IPS-18a (cell line): ENCODE results near the gene FYCO1.

Source experiments
- H3K27ac ChIP-seq: one replicate; pipeline ENCODE4 v1.5.1; 2013; ENCODE audit warnings: low read length
- H3K27me3 ChIP-seq: one replicate; pipeline ENCODE4 v1.6.1; 2013; ENCODE audit warnings: mild to moderate bottlenecking, low read length; ENCODE audit not compliant: control insufficient read depth, insufficient read depth
- H3K36me3 ChIP-seq: one replicate; pipeline ENCODE4 v1.6.1; 2013; ENCODE audit warnings: low read depth, low read length; ENCODE audit not compliant: control insufficient read depth
- H3K4me1 ChIP-seq: one replicate; pipeline ENCODE4 v1.6.1; 2013; ENCODE audit warnings: low read depth, low read length; ENCODE audit not compliant: control insufficient read depth
- H3K4me3 ChIP-seq: one replicate; pipeline ENCODE4 v1.5.1; 2013; ENCODE audit warnings: low read length
- H3K9ac ChIP-seq: one replicate; pipeline ENCODE4 v1.6.1; 2013; ENCODE audit warnings: mild to moderate bottlenecking, low read length, moderate library complexity
- H3K9me3 ChIP-seq: one replicate; pipeline ENCODE4 v1.6.1; 2013; ENCODE audit warnings: low read depth, low read length; ENCODE audit not compliant: control insufficient read depth

FYCO1 gene

DNA sequence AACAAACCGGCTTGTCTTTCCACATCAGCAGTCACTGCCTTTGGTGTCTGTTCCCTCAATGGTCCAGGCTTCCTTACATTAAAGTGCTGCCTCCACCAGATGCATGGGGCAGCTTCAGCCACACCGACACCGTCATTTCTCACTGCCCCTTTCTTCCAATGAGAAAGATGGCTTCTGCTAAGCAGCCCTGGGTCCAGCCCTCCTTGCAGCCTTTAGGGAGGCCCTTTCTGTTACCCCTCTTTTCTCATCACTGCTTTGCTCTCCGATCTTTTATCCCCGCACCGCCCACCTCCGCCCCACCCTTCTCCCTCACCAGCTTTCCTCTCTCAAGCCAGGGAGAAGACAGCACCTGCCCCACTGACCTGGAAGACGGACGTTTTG, 80.6 kb downstream of the FYCO1 start:
- Histone ChIP-seq H3K27me3 (no peaks in the 10 kb centered on the region), H3K4me3 (no peak overlapping the region), H3K27ac (no peak overlapping the region), H3K36me3 (no peaks in the 10 kb centered on the region), H3K9me3 (no peaks in the 10 kb centered on the region), H3K4me1 (no peaks in the 10 kb centered on the region), H3K9ac (no peak overlapping the region)

DNA sequence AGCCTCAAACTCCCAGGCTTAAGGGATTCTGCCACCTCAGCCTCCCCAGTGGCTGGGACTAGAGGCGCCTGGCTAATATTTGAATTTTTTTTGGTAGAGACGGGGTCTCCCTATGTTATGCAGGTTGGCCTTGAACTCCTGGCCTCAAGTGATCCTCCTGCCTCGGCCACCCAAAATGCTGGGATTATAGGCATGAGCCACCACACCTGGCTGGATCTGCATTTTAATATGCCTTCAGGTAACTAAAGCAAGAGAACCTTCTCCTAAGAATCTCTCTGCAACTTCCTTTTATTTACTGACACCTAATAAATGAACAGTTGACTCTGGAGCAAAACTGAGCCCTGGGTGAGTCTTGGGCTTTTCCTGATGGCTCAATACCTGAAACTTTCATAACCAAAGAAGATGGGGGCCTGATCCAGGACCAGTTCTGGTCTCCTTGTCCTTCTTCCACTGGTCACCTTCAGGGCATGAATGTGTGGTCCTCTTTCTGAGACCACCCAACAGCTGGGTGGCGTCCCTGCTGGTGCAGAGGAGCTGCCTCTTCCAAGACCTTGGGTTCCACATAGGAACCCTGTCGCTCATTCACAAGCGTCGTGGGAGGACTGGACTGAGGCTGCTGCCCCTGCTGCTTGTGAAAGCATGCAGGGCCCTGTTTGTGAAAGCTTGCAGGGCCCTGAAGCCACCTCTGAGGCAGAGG, 81.1 kb downstream of the FYCO1 start:
- H3K27ac ChIP-seq: no peak overlapping the region
- no peaks in the 10 kb centered on the region for H3K36me3 ChIP-seq
- H3K9ac ChIP-seq: no peak overlapping the region
- no peaks in the 10 kb centered on the region for H3K27me3 ChIP-seq
- no peaks in the 10 kb centered on the region for H3K4me1 ChIP-seq
- H3K9me3 ChIP-seq: no peaks in the 10 kb centered on the region
- no peak overlapping the region for H3K4me3 ChIP-seq

- Histone ChIP-seq H3K4me3 (no peak overlapping the region), H3K27me3 (no peaks in the 10 kb centered on the region), H3K9ac (no peak overlapping the region), H3K9me3 (no peaks in the 10 kb centered on the region), H3K36me3 (no peaks in the 10 kb centered on the region), H3K4me1 (no peaks in the 10 kb centered on the region), H3K27ac (no peak overlapping the region)
These were observed 83.2 kb downstream of the FYCO1 start for GRCh38 chr3:45912435-45912834.

DNA sequence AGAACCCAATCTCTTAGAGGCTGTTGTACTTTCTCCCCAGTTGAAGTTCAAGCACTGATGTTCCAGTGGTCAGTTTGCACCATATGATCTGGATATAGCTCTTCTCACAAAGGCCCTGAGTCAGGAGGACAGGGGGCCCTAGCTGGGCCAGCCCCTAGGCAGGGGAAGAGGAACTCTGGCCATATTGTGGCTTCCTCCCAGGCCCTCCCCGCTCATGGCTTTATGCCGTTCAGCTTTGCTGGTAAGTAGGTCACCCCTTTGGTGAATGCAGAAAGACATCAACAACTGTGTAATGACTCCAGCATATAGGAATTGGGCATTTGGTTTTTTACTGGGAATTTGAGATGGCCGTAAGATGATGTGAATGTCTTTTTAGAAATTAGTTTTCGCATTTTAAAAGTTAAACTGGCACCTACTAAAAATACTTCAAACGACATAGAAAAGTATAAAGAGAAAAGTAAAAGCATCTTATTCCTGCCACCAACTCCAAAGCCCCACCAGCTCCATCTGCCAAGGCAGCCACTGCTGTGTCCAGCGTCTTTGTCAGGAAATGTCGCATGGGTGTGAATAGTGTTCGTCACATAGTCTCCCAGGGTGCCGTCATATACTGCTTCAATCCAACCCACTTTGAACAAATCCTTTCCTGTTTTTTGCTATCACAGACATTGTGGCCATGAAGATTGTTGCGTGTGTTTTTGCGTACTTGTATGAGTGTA, 84.0 kb downstream of the FYCO1 start:
- Histone ChIP-seq H3K27ac (no peak overlapping the region), H3K9me3 (no peaks in the 10 kb centered on the region), H3K4me1 (no peaks in the 10 kb centered on the region), H3K27me3 (no peaks in the 10 kb centered on the region), H3K4me3 (no peak overlapping the region), H3K36me3 (no peaks in the 10 kb centered on the region), H3K9ac (no peak overlapping the region)

- Histone ChIP-seq H3K27me3 (no peaks in the 10 kb centered on the region), H3K4me1 (no peaks in the 10 kb centered on the region), H3K27ac (no peak overlapping the region), H3K9ac (no peak overlapping the region), H3K9me3 (no peaks in the 10 kb centered on the region), H3K4me3 (no peak overlapping the region), H3K36me3 (no peaks in the 10 kb centered on the region)
These were observed 84.7 kb downstream of the FYCO1 start for GRCh38 chr3:45910892-45911291.

GRCh38 chr3:45909542-45909941, 86.1 kb downstream of the FYCO1 start:
- no peaks in the 10 kb centered on the region for H3K9me3 ChIP-seq
- H3K4me1 ChIP-seq: no peaks in the 10 kb centered on the region
- no peaks in the 10 kb centered on the region for H3K27me3 ChIP-seq
- H3K4me3 ChIP-seq: no peak overlapping the region
- no peaks in the 10 kb centered on the region for H3K36me3 ChIP-seq
- no peak overlapping the region for H3K9ac ChIP-seq
- H3K27ac ChIP-seq: no peak overlapping the region

DNA sequence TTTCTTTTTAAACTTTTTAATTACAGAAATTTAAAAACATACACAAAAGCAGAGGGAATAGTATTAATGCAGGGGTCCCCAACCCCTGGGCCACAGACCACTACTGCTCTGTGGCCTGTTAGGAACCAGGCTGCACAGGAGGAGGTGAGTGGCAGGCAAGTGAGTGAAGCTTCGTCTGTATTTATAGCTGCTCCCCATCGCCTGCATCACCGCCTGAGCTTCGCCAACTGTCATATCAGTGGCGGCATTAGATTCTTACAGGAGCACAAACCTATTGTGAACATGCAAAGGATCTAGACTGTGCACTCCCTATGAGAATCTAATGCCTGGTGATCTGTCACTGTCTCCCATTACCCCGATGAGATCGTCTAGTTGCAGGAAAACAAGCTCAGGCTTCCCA, 86.9 kb downstream of the FYCO1 start:
- Histone ChIP-seq H3K27ac (no peak overlapping the region), H3K9me3 (no peaks in the 10 kb centered on the region), H3K4me1 (no peaks in the 10 kb centered on the region), H3K4me3 (no peak overlapping the region), H3K27me3 (no peaks in the 10 kb centered on the region), H3K36me3 (no peaks in the 10 kb centered on the region), H3K9ac (no peak overlapping the region)

DNA sequence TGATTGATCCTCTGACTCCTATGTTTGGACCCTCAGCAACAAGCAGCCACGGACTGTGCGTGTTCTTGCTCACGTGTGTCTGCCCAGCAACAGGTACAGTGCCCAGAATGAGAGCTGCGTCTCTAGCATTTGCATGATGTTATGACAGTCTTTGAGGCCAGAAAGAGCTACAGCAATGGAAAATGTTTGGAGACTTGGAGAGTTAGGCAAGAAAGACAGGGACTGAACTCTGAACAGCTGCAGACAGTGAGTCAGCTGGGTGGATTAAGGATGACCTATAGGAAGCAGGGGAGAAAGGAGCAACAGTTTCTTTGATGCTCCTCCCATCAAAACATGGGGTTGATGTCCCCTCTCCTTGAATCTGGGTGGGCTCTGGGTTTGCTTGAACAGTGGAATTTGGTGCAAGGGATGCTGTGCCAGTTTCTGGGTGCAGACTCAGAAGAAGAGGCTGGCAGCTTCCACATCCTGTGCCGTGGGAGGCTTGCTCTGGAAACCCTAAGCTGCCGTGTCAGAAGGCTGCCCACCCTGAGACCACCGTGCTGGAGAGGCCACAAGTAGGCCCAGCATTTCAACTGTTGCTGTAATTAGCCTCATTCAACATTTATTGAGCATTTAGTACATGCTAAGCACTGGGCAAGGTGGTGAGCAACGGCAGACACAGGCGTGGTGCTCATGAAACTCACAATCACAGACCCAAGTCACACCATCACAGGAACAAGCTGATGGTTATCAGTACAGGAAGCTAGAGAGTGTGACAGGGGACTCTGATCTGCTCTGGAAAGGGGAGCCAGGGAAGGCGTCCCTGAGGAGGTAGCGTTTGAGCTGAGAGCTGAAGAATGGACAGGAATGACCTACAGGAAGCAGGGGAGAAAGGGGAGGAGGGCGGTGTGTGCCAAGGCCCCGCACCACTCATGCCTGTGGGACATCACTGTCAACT, 87.6 kb downstream of the FYCO1 start:
- Histone ChIP-seq H3K9ac (no peak overlapping the region), H3K9me3 (no peaks in the 10 kb centered on the region), H3K27me3 (no peaks in the 10 kb centered on the region), H3K27ac (no peak overlapping the region), H3K36me3 (no peaks in the 10 kb centered on the region), H3K4me1 (no peaks in the 10 kb centered on the region), H3K4me3 (no peak overlapping the region)

- no peaks in the 10 kb centered on the region for H3K27me3 ChIP-seq
- no peaks in the 10 kb centered on the region for H3K9me3 ChIP-seq
- no peak overlapping the region for H3K9ac ChIP-seq
- no peaks in the 10 kb centered on the region for H3K4me1 ChIP-seq
- no peak overlapping the region for H3K27ac ChIP-seq
- H3K4me3 ChIP-seq: no peak overlapping the region
- no peaks in the 10 kb centered on the region for H3K36me3 ChIP-seq
These were observed 88.8 kb downstream of the FYCO1 start for GRCh38 chr3:45906681-45907407.

DNA sequence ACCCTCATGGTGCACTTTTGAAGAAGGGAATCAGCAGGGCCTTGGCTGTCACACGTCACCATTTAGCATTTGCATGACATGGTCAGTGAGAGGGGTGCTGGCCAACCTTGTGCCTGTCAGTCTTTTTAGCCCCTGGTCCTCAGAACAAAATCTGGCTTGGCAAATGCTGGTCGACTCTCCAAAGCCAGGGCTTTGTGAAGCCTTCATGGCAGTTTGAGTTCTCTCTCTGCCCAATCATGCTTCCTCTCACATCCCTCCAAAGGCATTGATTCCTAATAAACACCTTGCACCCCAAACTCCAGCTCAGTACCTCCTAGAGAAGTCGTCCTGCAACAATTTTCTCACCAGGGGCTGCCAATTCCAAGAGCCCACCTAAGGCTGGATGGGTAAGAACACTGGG, 89.9 kb downstream of the FYCO1 start:
- Histone ChIP-seq H3K9me3 (no peaks in the 10 kb centered on the region), H3K36me3 (no peaks in the 10 kb centered on the region), H3K4me1 (no peaks in the 10 kb centered on the region), H3K27me3 (no peaks in the 10 kb centered on the region), H3K9ac (no peak overlapping the region), H3K4me3 (no peak overlapping the region), H3K27ac (no peak overlapping the region)

DNA sequence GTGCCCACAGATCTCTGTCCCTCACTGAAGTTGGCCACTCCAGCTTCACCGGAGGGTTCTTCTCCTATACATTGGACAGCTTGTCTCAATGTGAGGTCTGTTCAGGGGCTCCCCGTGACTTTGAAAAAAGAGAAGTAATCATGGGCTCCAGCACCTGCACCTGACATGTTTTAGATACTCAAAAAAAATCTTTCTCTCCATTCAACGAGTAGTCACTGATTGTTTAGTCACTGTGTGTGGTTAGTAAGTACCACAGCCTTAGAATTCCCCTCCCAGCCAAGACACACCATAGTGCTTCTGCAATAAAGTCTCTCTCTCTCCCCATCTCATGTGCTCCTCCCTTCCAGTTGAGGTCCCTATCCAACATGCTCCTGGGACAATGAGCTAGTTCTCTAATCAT, 90.7 kb downstream of the FYCO1 start:
- no peaks in the 10 kb centered on the region for H3K36me3 ChIP-seq
- H3K27ac ChIP-seq: no peak overlapping the region
- H3K9me3 ChIP-seq: no peaks in the 10 kb centered on the region
- no peaks in the 10 kb centered on the region for H3K27me3 ChIP-seq
- H3K4me1 ChIP-seq: no peaks in the 10 kb centered on the region
- H3K9ac ChIP-seq: no peak overlapping the region
- H3K4me3 ChIP-seq: no peak overlapping the region
